GM12872 (cell line): ENCODE measurements around the gene ZNF529.

Experiments
- CTCF ChIP-seq: IDR thresholded peaks from 3 replicates; pipeline ENCODE4 v1.5.1; 2011; ENCODE audit warnings: low read depth, mild to moderate bottlenecking, low read length, moderate library complexity; ENCODE audit not compliant: insufficient read depth

ZNF529 gene

GRCh38 chr19:36573895-36574720, 1.0 kb upstream of the ZNF529 start:
- no peak for TF ChIP-seq CTCF

GRCh38 chr19:36572593-36573019, 486 bp downstream of the ZNF529 start:
- no peak for TF ChIP-seq CTCF

- no peak for TF ChIP-seq CTCF
Measured at GRCh38 chr19:36564391-36564790, 8.7 kb downstream of the ZNF529 start.

- TF ChIP-seq CTCF = no peak
Measured at GRCh38 chr19:36547001-36547732, 25.9 kb downstream of the ZNF529 start.

GRCh38 chr19:36528921-36529518, 44.1 kb downstream of the ZNF529 start:
- no peak for TF ChIP-seq CTCF

- no peak for TF ChIP-seq CTCF
Measured at GRCh38 chr19:36528194-36528920, 44.7 kb downstream of the ZNF529 start, which contains the start of gene ZNF260. Gene ZNF260 (minus strand): TSS chr19:36528271. CDS start chr19:36515238, 13,033 bp downstream.

GRCh38 chr19:36527873-36528193, 45.3 kb downstream of the ZNF529 start:
- no peak for TF ChIP-seq CTCF
